ENCODE measurements around the gene SMIM23. TPM values are rescaled to one million over a fixed set of nuclear protein-coding genes. Genes with fewer than 3 reads are reported as not detected.

Gene SMIM23
- total RNA-seq, 1 donor = not detected

GRCh38 chr5:171834461-171834860, 48.8 kb downstream of the SMIM23 start:
- TF ChIP-seq, protein P1, sequence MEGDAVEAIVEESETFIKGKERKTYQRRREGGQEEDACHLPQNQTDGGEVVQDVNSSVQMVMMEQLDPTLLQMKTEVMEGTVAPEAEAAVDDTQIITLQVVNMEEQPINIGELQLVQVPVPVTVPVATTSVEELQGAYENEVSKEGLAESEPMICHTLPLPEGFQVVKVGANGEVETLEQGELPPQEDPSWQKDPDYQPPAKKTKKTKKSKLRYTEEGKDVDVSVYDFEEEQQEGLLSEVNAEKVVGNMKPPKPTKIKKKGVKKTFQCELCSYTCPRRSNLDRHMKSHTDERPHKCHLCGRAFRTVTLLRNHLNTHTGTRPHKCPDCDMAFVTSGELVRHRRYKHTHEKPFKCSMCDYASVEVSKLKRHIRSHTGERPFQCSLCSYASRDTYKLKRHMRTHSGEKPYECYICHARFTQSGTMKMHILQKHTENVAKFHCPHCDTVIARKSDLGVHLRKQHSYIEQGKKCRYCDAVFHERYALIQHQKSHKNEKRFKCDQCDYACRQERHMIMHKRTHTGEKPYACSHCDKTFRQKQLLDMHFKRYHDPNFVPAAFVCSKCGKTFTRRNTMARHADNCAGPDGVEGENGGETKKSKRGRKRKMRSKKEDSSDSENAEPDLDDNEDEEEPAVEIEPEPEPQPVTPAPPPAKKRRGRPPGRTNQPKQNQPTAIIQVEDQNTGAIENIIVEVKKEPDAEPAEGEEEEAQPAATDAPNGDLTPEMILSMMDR (IDR thresholded peaks at IDR 0.05; ENCODE audit: insufficient read depth, low read depth, low read length) = no peak
- DNase-seq (ENCODE audit: low read depth) = no peak
- H3K4me3 ChIP-seq (ENCODE audit: low read depth, low read length) = no peak overlapping the region

DNA sequence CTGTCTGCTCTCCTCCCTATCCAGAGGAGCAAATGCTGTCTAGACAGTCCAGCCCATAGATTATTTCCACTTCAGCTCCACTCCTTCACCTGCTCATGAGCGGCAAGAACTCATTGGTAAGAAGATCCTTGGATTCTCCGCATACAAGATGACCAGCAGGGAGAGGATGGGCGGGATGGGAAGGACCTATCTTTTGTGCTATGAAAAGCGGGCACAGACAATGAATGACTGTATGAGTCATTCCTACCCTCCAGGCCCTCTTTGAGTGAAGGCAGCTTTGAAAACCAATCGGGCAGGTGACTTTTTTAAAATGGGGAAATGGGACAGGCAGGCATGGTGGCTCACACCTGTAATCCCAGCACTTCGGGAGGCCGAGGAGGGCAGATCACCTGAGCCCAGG, 49.4 kb downstream of the SMIM23 start:
- H3K4me3 ChIP-seq (ENCODE audit: low read depth, low read length) = no peak overlapping the region
- no peak for DNase-seq (ENCODE audit: low read depth)
- TF ChIP-seq, protein P1 (IDR thresholded peaks at IDR 0.05; ENCODE audit: insufficient read depth, low read depth, low read length) = no peak

DNA sequence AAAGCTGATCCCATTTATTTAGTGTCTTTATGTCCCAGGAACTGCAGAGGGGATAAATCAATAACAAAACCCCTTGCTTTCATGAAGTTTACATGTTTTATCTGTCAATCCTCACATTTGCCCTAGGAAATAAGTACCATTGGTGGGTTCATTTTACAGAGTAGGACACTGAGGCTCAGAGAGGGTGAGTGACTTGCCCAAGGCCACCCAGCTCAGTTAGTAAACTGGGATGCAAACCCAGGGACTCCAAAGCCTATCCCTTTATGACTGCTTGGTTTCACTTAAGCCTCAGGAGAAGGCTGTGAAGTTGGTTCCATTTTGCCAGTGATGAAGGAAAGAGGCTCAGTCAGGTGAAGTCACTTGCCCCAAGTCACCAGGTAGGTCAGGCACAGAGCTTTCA, 51.9 kb downstream of the SMIM23 start:
- TF ChIP-seq, protein P1 (IDR thresholded peaks at IDR 0.05; ENCODE audit: insufficient read depth, low read depth, low read length) = no peak
- no peak for DNase-seq (ENCODE audit: low read depth)
- H3K4me3 ChIP-seq (ENCODE audit: low read depth, low read length) = no peak overlapping the region

DNA sequence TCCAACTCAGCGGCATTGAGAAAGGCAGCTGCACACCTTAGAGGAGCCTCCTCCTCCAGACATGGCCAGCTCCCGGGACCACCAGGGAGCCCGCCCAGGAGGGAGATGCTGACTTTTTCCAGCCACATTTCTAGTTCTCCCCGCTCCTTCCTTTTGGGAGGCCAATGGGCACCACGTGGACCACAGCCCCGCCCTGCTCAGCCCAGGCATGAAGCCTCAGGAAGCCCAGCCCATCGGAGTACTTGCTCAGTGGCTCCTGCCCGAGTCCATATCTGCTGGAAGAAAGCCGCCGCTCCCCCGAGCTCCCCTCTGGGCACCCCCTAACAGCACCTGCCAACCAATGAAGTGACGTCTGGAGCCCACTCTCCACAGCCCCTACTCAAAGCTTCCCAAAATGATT, 52.4 kb downstream of the SMIM23 start:
- TF ChIP-seq, protein P1 (IDR thresholded peaks at IDR 0.05; ENCODE audit: insufficient read depth, low read depth, low read length) = no peak
- H3K4me3 ChIP-seq (ENCODE audit: low read depth, low read length) = no peak overlapping the region
- no peak for DNase-seq (ENCODE audit: low read depth)

- H3K4me3 ChIP-seq (ENCODE audit: low read depth, low read length) = no peak overlapping the region
- DNase-seq (ENCODE audit: low read depth) = no peak
- TF ChIP-seq, protein P1 (IDR thresholded peaks at IDR 0.05; ENCODE audit: insufficient read depth, low read depth, low read length) = no peak
Observed at GRCh38 chr5:171839112-171839511, 53.5 kb downstream of the SMIM23 start.

DNA sequence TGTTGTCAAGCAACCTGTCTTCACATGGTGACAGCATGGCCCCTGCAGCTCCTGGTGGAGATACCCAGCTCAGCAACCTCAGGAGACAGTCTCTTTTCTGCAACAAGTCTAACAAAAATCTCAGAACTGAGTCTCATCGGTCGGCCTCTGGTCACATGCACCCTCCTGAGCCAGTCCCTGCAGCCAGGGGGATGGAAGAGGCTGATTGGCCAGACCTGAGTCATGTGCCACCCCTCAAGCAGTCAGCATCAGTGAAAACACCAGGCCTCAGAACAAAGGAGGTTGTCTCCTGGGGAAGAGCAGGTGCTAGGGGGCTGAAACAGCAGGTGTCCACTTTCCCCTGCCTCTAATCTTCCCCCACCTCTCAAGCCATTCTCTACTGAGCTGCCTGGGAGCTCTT, 54.4 kb downstream of the SMIM23 start:
- TF ChIP-seq, protein P1 (IDR thresholded peaks at IDR 0.05; ENCODE audit: insufficient read depth, low read depth, low read length) = no peak
- no peak for DNase-seq (ENCODE audit: low read depth)
- H3K4me3 ChIP-seq (ENCODE audit: low read depth, low read length) = no peak overlapping the region

Other genes starting within 250 kb of the SMIM23 start
- 68.0 and 112 TPM in 2 replicates for gene FBXW11, start 220.8 kb downstream of the SMIM23 start, total RNA-seq

Data from fibroblast of villous mesenchyme (primary cell).